IMR-90 (cell line): Measurements from ENCODE around the gene SOX8. TPM values are rescaled to one million over a fixed set of nuclear protein-coding genes. Genes with fewer than 3 reads are reported as not detected.

Experiments used
- ATAC-seq: fragments of 200-7000 bp; cut with Tn5 transposase; 2 replicates; pipeline ENCODE4 v1.9.1; 2020; ENCODE audit warnings: low read depth, mild to moderate bottlenecking, moderate library complexity
- BruUV-seq: library from RNA; stranded (reverse); fragments of 400-500 nt; replicated peaks from 2 replicates; lab custom pipeline; 2021; lab: Mats Ljungman, UMichigan
- CTCF ChIA-PET: fragments of 300-600 bp; formaldehyde crosslinking; extraction: SDS; loops from one replicate; lab custom pipeline; 2021; ENCODE audit warnings: antibody characterized with exemption; lab: Yijun Ruan, JAX
- POLR2A ChIA-PET: fragments of 300-600 bp; sonication (Branson Sonifier 250); formaldehyde crosslinking; loops from one replicate; lab custom pipeline; 2022; ENCODE audit warnings: antibody characterized with exemption; ENCODE audit not compliant: unreplicated experiment; lab: Charles Lee
- DNase-seq: peaks from one replicate; pipeline ENCODE4 v3.0.0; 2013
- H2AFZ ChIP-seq: replicated peaks from 2 replicates; pipeline ENCODE3; 2013; ENCODE audit warnings: low read length, mild to moderate bottlenecking; ENCODE audit not compliant: poor library complexity
- H2AK5ac ChIP-seq: 2 replicates; pipeline ENCODE4 v1.6.1; 2013; ENCODE audit warnings: low read depth, low read length, inconsistent platforms
- H2AK9ac ChIP-seq: replicated peaks from 2 replicates; pipeline ENCODE3; 2013; ENCODE audit warnings: mild to moderate bottlenecking, low read depth, low read length, moderate library complexity; ENCODE audit not compliant: poor library complexity
- H2BK120ac ChIP-seq: 2 replicates; pipeline ENCODE4 v1.6.1; 2013; ENCODE audit warnings: low read depth, low read length, inconsistent platforms
- H2BK15ac ChIP-seq: 3 replicates; pipeline ENCODE4 v1.6.1; 2013; ENCODE audit warnings: low read depth, low read length, inconsistent platforms
- H2BK20ac ChIP-seq: 2 replicates; pipeline ENCODE4 v1.6.1; 2013; ENCODE audit warnings: low read depth, mild to moderate bottlenecking, inconsistent platforms, low read length, moderate library complexity
- H2BK5ac ChIP-seq: 2 replicates; pipeline ENCODE4 v1.6.1; 2013; ENCODE audit warnings: mild to moderate bottlenecking, low read depth, low read length, inconsistent platforms; ENCODE audit not compliant: poor library complexity, severe bottlenecking
- H3K14ac ChIP-seq: replicated peaks from 2 replicates; pipeline ENCODE4 v1.6.1; 2013; ENCODE audit warnings: low read depth, low read length, inconsistent platforms
- H3K18ac ChIP-seq: 2 replicates; pipeline ENCODE4 v1.6.1; 2013; ENCODE audit warnings: low read depth, low read length, control low read depth
- H3K23ac ChIP-seq: 2 replicates; pipeline ENCODE4 v1.6.1; 2013; ENCODE audit warnings: low read depth, low read length, inconsistent platforms
- H3K27ac ChIP-seq: 2 replicates; pipeline ENCODE4 v1.5.1; 2013; ENCODE audit warnings: mild to moderate bottlenecking, control low read depth, low read length; ENCODE audit not compliant: insufficient read depth
- H3K27me3 ChIP-seq: 2 replicates; pipeline ENCODE4 v1.6.1; 2013; ENCODE audit warnings: low read length; ENCODE audit not compliant: control insufficient read depth, insufficient read depth
- H3K36me3 ChIP-seq: 2 replicates; pipeline ENCODE4 v1.6.1; 2013; ENCODE audit warnings: low read length, mixed read lengths; ENCODE audit not compliant: control insufficient read depth, insufficient read depth
- H3K4ac ChIP-seq: 2 replicates; pipeline ENCODE4 v1.6.1; 2013; ENCODE audit warnings: low read depth, low read length, inconsistent platforms
- H3K4me1 ChIP-seq: 2 replicates; pipeline ENCODE4 v1.6.1; 2013; ENCODE audit warnings: low read length, mixed read lengths; ENCODE audit not compliant: control insufficient read depth, insufficient read depth
- H3K4me2 ChIP-seq: 2 replicates; pipeline ENCODE4 v1.6.1; 2013; ENCODE audit warnings: low read depth, mild to moderate bottlenecking, control low read depth, low read length, moderate library complexity
- H3K4me3 ChIP-seq: 2 replicates; pipeline ENCODE4 v1.5.1; 2013; ENCODE audit warnings: low read depth, mild to moderate bottlenecking, control low read depth, low read length, moderate library complexity; ENCODE audit not compliant: insufficient read depth
- H3K56ac ChIP-seq: 2 replicates; pipeline ENCODE4 v1.6.1; 2013; ENCODE audit warnings: low read length, inconsistent platforms; ENCODE audit not compliant: insufficient read depth; ENCODE audit errors: extremely low read depth
- H3K79me1 ChIP-seq, 2 experiments: 2 replicates each; pipeline ENCODE4 v1.6.1; 2013; ENCODE audit warnings: low read length in 2 of 2, inconsistent platforms in 1 of 2, low read depth in 1 of 2
- H3K9ac ChIP-seq: 2 replicates; pipeline ENCODE4 v1.6.1; 2013; ENCODE audit warnings: low read depth, low read length, control low read depth
- H3K9me1 ChIP-seq: 2 replicates; pipeline ENCODE4 v1.6.1; 2013; ENCODE audit warnings: low read length, inconsistent platforms; ENCODE audit not compliant: insufficient read depth
- H3K9me3 ChIP-seq: 2 replicates; pipeline ENCODE4 v1.6.1; 2013; ENCODE audit warnings: low read length; ENCODE audit not compliant: control insufficient read depth, insufficient read depth
- H4K20me1 ChIP-seq: 2 replicates; pipeline ENCODE4 v1.6.1; 2013; ENCODE audit warnings: low read length, inconsistent platforms; ENCODE audit not compliant: insufficient read depth
- H4K5ac ChIP-seq: 2 replicates; pipeline ENCODE4 v1.6.1; 2013; ENCODE audit warnings: mild to moderate bottlenecking, low read depth, low read length, control low read depth
- H4K8ac ChIP-seq, 2 experiments: 2 replicates each; pipeline ENCODE4 v1.6.1; 2013; ENCODE audit warnings: low read depth in 2 of 2, low read length in 2 of 2, control low read depth in 1 of 2, inconsistent platforms in 1 of 2
- H4K91ac ChIP-seq: 2 replicates; pipeline ENCODE4 v1.6.1; 2013; ENCODE audit warnings: low read depth, low read length, inconsistent platforms; ENCODE audit not compliant: insufficient read depth
- CEBPB ChIP-seq: IDR thresholded peaks from 2 replicates; pipeline ENCODE4 v1.6.1; 2012; ENCODE audit warnings: low read depth, low read length, improper control_type of control experiment
- MAFK ChIP-seq: IDR thresholded peaks from 2 replicates; pipeline ENCODE4 v1.6.1; 2012; ENCODE audit warnings: low read depth, low read length, improper control_type of control experiment
- MXI1 ChIP-seq: IDR thresholded peaks from 2 replicates; pipeline ENCODE4 v1.6.1; 2012; ENCODE audit warnings: low read depth, mild to moderate bottlenecking, low read length, moderate library complexity, borderline replicate concordance
- NFE2L2 ChIP-seq: fragments of 150-350 bp; IDR thresholded peaks from 2 replicates; pipeline ENCODE4 v1.6.1; 2016; ENCODE audit warnings: low read depth, mild to moderate bottlenecking, low read length
- POLR2A ChIP-seq: IDR thresholded peaks from 2 replicates; pipeline ENCODE4 v1.6.1; 2012; ENCODE audit warnings: mild to moderate bottlenecking, low read depth, low read length
- RFX5 ChIP-seq: IDR thresholded peaks from 2 replicates; pipeline ENCODE4 v1.8.0; 2012; ENCODE audit warnings: low read depth, mild to moderate bottlenecking, low read length, moderate library complexity
- SMC3 ChIP-seq: fragments of 150-350 bp; IDR thresholded peaks from 2 replicates; pipeline ENCODE4 v1.6.1; 2016; ENCODE audit warnings: low read depth, mild to moderate bottlenecking, antibody characterized with exemption, low read length, moderate library complexity
- WGBS, 2 experiments: methylation state at CpG; one replicate each; pipeline versions ENCODE4 v1.1.5 to v1.1.7; 2013; ENCODE audit warnings: missing lambda C conversion rate in 2 of 2; ENCODE audit not compliant: insufficient read length in 1 of 2; ENCODE audit errors: extremely low coverage in 2 of 2; 5-methylcytosine and 5-hydroxymethylcytosine counted together
- dilution Hi-C: fragments of 300-500 bp; cut with HindIII; formaldehyde crosslinking; loops from one replicate; pipeline ENCODE4 v1.14.3; 2018; ENCODE audit warnings: low sequenced_read_pairs; ENCODE audit not compliant: unreplicated experiment
- in situ Hi-C: fragments of 300-500 bp; cut with MboI; formaldehyde crosslinking; loops from 3 replicates; pipeline ENCODE4 v1.14.3; 2019; ENCODE audit warnings: low sequenced_read_pairs, inconsistent platforms, mixed read lengths
- intact Hi-C: fragments of 100-400 bp; cut with micrococcal nuclease; formaldehyde crosslinking; loops from 2 replicates; pipeline ENCODE4 v1.10.0; 2022
- polyA plus RNA-seq, 3 experiments: library from polyadenylated mRNA; depleted of rRNA; stranded (reverse); fragments of >200 nt; gene quantifications; 2 replicates each; pipeline ENCODE4 v1.2.3, GENCODE V29; 2012; ENCODE audit warnings: low replicate concordance in 1 of 3
- total RNA-seq: library from RNA; depleted of rRNA; stranded (reverse); fragments of >200 nt; gene quantifications from 2 replicates; pipeline ENCODE4 v1.2.3, GENCODE V29; 2012
- TF ChIP-seq, protein P1 (sequence below): conservative IDR thresholded peaks from 2 replicates; pipeline ENCODE4 v1.5.1; 2012; ENCODE audit warnings: mild to moderate bottlenecking, low read depth, low read length, improper control_type of control experiment
- TF ChIP-seq, protein P2 (sequence below): fragments of 150-350 bp; IDR thresholded peaks from 2 replicates; pipeline ENCODE4 v1.6.1; 2017; ENCODE audit warnings: mild to moderate bottlenecking, antibody characterized with exemption, low read length, low read depth
- TF ChIP-seq, protein P3 (sequence below): fragments of 150-350 bp; IDR thresholded peaks from 2 replicates; pipeline ENCODE4 v1.6.1; 2016; ENCODE audit warnings: low read depth, mild to moderate bottlenecking, low read length, moderate library complexity, borderline replicate concordance

SOX8 gene
- total and polyA plus RNA-seq, 2 of the 4 experiments (the other 2 are of a cell fraction), result under 0.01 to 0.26 TPM

DNA sequence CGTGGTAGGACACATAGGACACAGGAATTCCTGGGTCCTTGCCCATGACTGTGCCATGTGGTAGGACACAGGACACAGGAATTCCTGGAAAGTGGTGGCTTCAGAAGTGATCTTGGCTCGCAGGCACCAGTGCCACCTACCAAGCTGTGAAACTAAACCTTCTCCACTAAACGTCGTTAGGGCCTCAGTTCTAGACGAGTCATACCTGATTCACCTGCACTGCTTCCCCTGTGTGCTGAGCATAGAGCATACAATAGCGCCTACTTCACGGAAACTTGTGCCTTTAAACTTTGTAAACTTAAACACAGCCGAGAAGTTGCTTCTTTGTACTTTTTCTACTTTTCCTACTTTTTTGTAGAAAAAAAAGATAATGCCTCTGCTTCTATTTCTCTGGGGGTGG is 4.8 kb downstream of the SOX8 start:
- no peak overlapping the region for H3K4me2 ChIP-seq
- H2AK5ac ChIP-seq, result no peak overlapping the region
- H3K36me3 ChIP-seq, result no peaks in the 10 kb centered on the region
- H4K20me1 ChIP-seq, result no peaks in the 10 kb centered on the region
- no peak overlapping the region for H3K14ac ChIP-seq
- DNase-seq (no peak), ATAC-seq (no peak)
- H3K4me1 ChIP-seq, result no peaks in the 10 kb centered on the region
- no peak overlapping the region for H3K27ac ChIP-seq
- WGBS, 2 experiments, result 49% methylated on average over 4 of the region's 8 CpGs; no CpG with 5 or more reads in 1 of the 2 experiments
- H4K8ac ChIP-seq, result no peak overlapping the region
- H3K9me1 ChIP-seq, result no peaks in the 10 kb centered on the region
- TF ChIP-seq NFE2L2 (no peak), MXI1 (no peak), MAFK (no peak), SMC3 (no peak), CEBPB (no peak), POLR2A (no peak), RFX5 (no peak)
- TF ChIP-seq, protein P1, sequence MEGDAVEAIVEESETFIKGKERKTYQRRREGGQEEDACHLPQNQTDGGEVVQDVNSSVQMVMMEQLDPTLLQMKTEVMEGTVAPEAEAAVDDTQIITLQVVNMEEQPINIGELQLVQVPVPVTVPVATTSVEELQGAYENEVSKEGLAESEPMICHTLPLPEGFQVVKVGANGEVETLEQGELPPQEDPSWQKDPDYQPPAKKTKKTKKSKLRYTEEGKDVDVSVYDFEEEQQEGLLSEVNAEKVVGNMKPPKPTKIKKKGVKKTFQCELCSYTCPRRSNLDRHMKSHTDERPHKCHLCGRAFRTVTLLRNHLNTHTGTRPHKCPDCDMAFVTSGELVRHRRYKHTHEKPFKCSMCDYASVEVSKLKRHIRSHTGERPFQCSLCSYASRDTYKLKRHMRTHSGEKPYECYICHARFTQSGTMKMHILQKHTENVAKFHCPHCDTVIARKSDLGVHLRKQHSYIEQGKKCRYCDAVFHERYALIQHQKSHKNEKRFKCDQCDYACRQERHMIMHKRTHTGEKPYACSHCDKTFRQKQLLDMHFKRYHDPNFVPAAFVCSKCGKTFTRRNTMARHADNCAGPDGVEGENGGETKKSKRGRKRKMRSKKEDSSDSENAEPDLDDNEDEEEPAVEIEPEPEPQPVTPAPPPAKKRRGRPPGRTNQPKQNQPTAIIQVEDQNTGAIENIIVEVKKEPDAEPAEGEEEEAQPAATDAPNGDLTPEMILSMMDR, result no peak
- TF ChIP-seq, protein P2, sequence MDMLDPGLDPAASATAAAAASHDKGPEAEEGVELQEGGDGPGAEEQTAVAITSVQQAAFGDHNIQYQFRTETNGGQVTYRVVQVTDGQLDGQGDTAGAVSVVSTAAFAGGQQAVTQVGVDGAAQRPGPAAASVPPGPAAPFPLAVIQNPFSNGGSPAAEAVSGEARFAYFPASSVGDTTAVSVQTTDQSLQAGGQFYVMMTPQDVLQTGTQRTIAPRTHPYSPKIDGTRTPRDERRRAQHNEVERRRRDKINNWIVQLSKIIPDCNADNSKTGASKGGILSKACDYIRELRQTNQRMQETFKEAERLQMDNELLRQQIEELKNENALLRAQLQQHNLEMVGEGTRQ, result no peak
- TF ChIP-seq, protein P3, sequence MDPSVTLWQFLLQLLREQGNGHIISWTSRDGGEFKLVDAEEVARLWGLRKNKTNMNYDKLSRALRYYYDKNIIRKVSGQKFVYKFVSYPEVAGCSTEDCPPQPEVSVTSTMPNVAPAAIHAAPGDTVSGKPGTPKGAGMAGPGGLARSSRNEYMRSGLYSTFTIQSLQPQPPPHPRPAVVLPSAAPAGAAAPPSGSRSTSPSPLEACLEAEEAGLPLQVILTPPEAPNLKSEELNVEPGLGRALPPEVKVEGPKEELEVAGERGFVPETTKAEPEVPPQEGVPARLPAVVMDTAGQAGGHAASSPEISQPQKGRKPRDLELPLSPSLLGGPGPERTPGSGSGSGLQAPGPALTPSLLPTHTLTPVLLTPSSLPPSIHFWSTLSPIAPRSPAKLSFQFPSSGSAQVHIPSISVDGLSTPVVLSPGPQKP, result no peak
- H3K79me1 ChIP-seq, result no peaks in the 10 kb centered on the region
- no peak overlapping the region for H3K56ac ChIP-seq
- no peak overlapping the region for H2BK20ac ChIP-seq
- H3K23ac ChIP-seq, result no peak overlapping the region
- H4K91ac ChIP-seq, result no peak overlapping the region
- no peak overlapping the region for H3K18ac ChIP-seq
- intact Hi-C loops, result no loop called here
- no peak overlapping the region for H2BK5ac ChIP-seq
- ChIA-PET POLR2A (no interaction called here), CTCF (no interaction called here)
- no peak overlapping the region for H4K5ac ChIP-seq
- no peak overlapping the region for H3K4ac ChIP-seq
- no peak overlapping the region for H3K9ac ChIP-seq
- H2AK9ac ChIP-seq, result no peak overlapping the region
- in situ Hi-C loops, result no loop called here
- no peak overlapping the region for H2BK120ac ChIP-seq
- BruUV-seq, result no TSS peak
- H2AFZ ChIP-seq, result no peak overlapping the region
- H2BK15ac ChIP-seq, result no peak overlapping the region
- H3K9me3 ChIP-seq, result no peaks in the 10 kb centered on the region
- H3K27me3 ChIP-seq, result peaks cover 76% of the 10 kb centered on the region
- dilution Hi-C loops, result no loop called here
- no peak overlapping the region for H3K4me3 ChIP-seq
